Breast epithelium (tissue), 4 donors: ENCODE measurements around the gene ADGRB2. TPM values are rescaled to one million over a fixed set of nuclear protein-coding genes. Genes with fewer than 3 reads are reported as not detected.
"Not testable (repeated sequence)": the region's sequence is repeated elsewhere in the genome, so short reads cannot be mapped to it uniquely, and the experiment has no call there.

Experiments used
- DNase-seq, 2 donors: peaks; one replicate each; pipeline ENCODE4 v3.0.0-alpha.2; 2019; ENCODE audit warnings: low spot score in 2 of 2
- H3K27ac ChIP-seq, 2 donors: fragments of 200-600 bp; sonication (generic) in 1 of 2; one replicate each; pipeline ENCODE4 v1.5.1; 2016 to 2019; ENCODE audit warnings: mild to moderate bottlenecking in 1 of 2
- H3K27me3 ChIP-seq, 2 donors: fragments of 200-600 bp; sonication (generic) in 1 of 2; one replicate each; pipeline versions ENCODE4 v1.5.1 to v1.6.0; 2017 to 2019; ENCODE audit warnings: control low read depth in 1 of 2, mild to moderate bottlenecking in 1 of 2
- H3K36me3 ChIP-seq: fragments of 200-600 bp; one replicate; pipeline ENCODE4 v1.5.1; 2019
- H3K4me1 ChIP-seq, 2 donors: fragments of 200-600 bp; sonication (generic); one replicate each; pipeline ENCODE4 v1.5.1; 2016 to 2019; ENCODE audit warnings: control low read depth in 1 of 2
- H3K4me3 ChIP-seq, 3 donors: fragments of 200-600 bp; sonication (generic); 1 replicate in 2 of 3; 2 replicates in 1 of 3; pipeline ENCODE4 v1.5.1; 2016 to 2019; ENCODE audit warnings: mild to moderate bottlenecking in 3 of 3, moderate library complexity in 2 of 3
- H3K9me3 ChIP-seq, 2 donors: fragments of 200-600 bp; sonication (generic) in 1 of 2; one replicate each; pipeline ENCODE4 v1.5.1; 2016 to 2019; ENCODE audit warnings: control low read depth in 1 of 2
- CTCF ChIP-seq, 3 donors: fragments of 450-650 bp; IDR thresholded peaks; one replicate each; pipeline ENCODE4 v1.5.1; 2016 to 2017; ENCODE audit warnings: antibody characterized with exemption in 3 of 3, mild to moderate bottlenecking in 3 of 3, moderate library complexity in 3 of 3
- POLR2A ChIP-seq: fragments of 450-650 bp; IDR thresholded peaks from one replicate; pipeline ENCODE4 v1.6.1; 2016; ENCODE audit warnings: antibody characterized with exemption, mild to moderate bottlenecking, moderate library complexity
- POLR2AphosphoS5 ChIP-seq, 3 donors: sonication (generic); formaldehyde crosslinking; IDR thresholded peaks; one replicate each; pipeline ENCODE4 v1.6.1; 2017; ENCODE audit warnings: antibody characterized with exemption in 3 of 3
- intact Hi-C: fragments of 100-400 bp; cut with DNase I; formaldehyde crosslinking; loops from one replicate; pipeline ENCODE4 v1.15.1; 2023; ENCODE audit warnings: low total_unique reads
- total RNA-seq, 3 donors: library from RNA; depleted of rRNA; stranded (reverse); fragments of >200 nt; gene quantifications; one replicate each; pipeline ENCODE4 v1.1.0, GENCODE V29; 2016

The ADGRB2 gene
- total RNA-seq, 3 donors from 2014 or later: 1.3 to 4.9 (median 2.9) TPM

GRCh38 chr1:31714442-31715086 is 49.6 kb downstream of the ADGRB2 start:
- TF ChIP-seq POLR2AphosphoS5 (IDR thresholded peaks at IDR 0.05) (peak in 2 of 3 donors; percentile 23 to 40), POLR2A (no peak), CTCF (IDR thresholded peaks at IDR 0.05) (no peak)
- Histone ChIP-seq H3K36me3 (no peaks in the 10 kb centered on the region), H3K4me3 (peak overlapping the region; percentile 38 to 58 (median 41)), H3K27me3 (no peaks in the 10 kb centered on the region), H3K4me1 (no peaks in the 10 kb centered on the region), H3K27ac (peak overlapping the region; percentile 82 to 89), H3K9me3 (no peaks in the 10 kb centered on the region)
- intact Hi-C loops: no loop called here
- peak in 1 of 2 donors; percentile 47 for DNase-seq

- Histone ChIP-seq H3K4me3 (no peak overlapping the region), H3K36me3 (no peaks in the 10 kb centered on the region), H3K4me1 (no peaks in the 10 kb centered on the region), H3K27ac (peak overlapping the region; percentile 46 to 82), H3K27me3 (no peaks in the 10 kb centered on the region), H3K9me3 (no peaks in the 10 kb centered on the region)
- intact Hi-C loops: no loop called here
- no peak for DNase-seq
- TF ChIP-seq POLR2A (no peak), POLR2AphosphoS5 (IDR thresholded peaks at IDR 0.05) (peak in 1 of 3 donors; percentile 44), CTCF (IDR thresholded peaks at IDR 0.05) (no peak)
These were observed 51.5 kb downstream of the ADGRB2 start for GRCh38 chr1:31712630-31713029.

- TF ChIP-seq POLR2A (no peak), CTCF (IDR thresholded peaks at IDR 0.05) (no peak), POLR2AphosphoS5 (IDR thresholded peaks at IDR 0.05) (no peak)
- intact Hi-C loops: no loop called here
- H3K4me3 ChIP-seq: no peak overlapping the region
- no peak for DNase-seq
- H3K36me3 ChIP-seq: no peaks in the 10 kb centered on the region
- H3K27me3 ChIP-seq: no peaks in the 10 kb centered on the region
- no peaks in the 10 kb centered on the region for H3K9me3 ChIP-seq
- H3K4me1 ChIP-seq: no peaks in the 10 kb centered on the region
- H3K27ac ChIP-seq: peak overlapping the region; percentile 8 to 46
These were observed 52.1 kb downstream of the ADGRB2 start for GRCh38 chr1:31712068-31712467.

- Histone ChIP-seq H3K36me3 (no peaks in the 10 kb centered on the region), H3K9me3 (no peaks in the 10 kb centered on the region), H3K27ac (no peak overlapping the region), H3K4me3 (no peak overlapping the region), H3K4me1 (peaks cover 8 to 15% of the 10 kb centered on the region in 2 donors), H3K27me3 (no peaks in the 10 kb centered on the region)
- intact Hi-C loops: loop anchor here (5.0 kb wide), 1 partner anchor 41 kb away; no protein-coding TSS in a partner anchor
- DNase-seq: no peak
- TF ChIP-seq POLR2AphosphoS5 (IDR thresholded peaks at IDR 0.05): no peak
- TF ChIP-seq POLR2A: no peak
- TF ChIP-seq CTCF (IDR thresholded peaks at IDR 0.05): no peak
These were observed 55.8 kb downstream of the ADGRB2 start for GRCh38 chr1:31708324-31708723.

- no peaks in the 10 kb centered on the region for H3K36me3 ChIP-seq
- no peaks in the 10 kb centered on the region for H3K27me3 ChIP-seq
- H3K27ac ChIP-seq: no peak overlapping the region
- intact Hi-C loops: loop anchor here (5.0 kb wide), 1 partner anchor 40 kb away; no protein-coding TSS in a partner anchor
- no peaks in the 10 kb centered on the region for H3K9me3 ChIP-seq
- peak in 1 of 2 donors; percentile 42 for DNase-seq
- TF ChIP-seq POLR2AphosphoS5 (IDR thresholded peaks at IDR 0.05) (no peak), CTCF (IDR thresholded peaks at IDR 0.05) (peak in 1 of 3 donors; percentile 10)
- no peak overlapping the region for H3K4me3 ChIP-seq
- peaks cover 12 to 15% of the 10 kb centered on the region in 2 donors for H3K4me1 ChIP-seq
These were observed 56.4 kb downstream of the ADGRB2 start for GRCh38 chr1:31707711-31708110.

GRCh38 chr1:31707059-31707600 is 57.0 kb downstream of the ADGRB2 start:
- H3K27me3 ChIP-seq, H3K9me3 ChIP-seq, DNase-seq, H3K36me3 ChIP-seq, H3K4me3 ChIP-seq, H3K27ac ChIP-seq: not testable (repeated sequence)
- peaks cover 12 to 15% of the 10 kb centered on the region in 2 donors for H3K4me1 ChIP-seq
- intact Hi-C loops: loop anchor here (5.0 kb wide), 1 partner anchor 40 kb away; no protein-coding TSS in a partner anchor
